OCI-LY3 (cell line): ENCODE measurements around the gene CNPY1.

Source experiments
- H2AFZ ChIP-seq: fragments of 200-600, 300-600 bp; shearing (Covaris generic); 2 replicates; pipeline ENCODE4 v1.6.0; 2014; ENCODE audit warnings: antibody characterized with exemption, low read depth, low read length
- H3K27ac ChIP-seq: fragments of 200-600, 300-600 bp; sonication (generic); 2 replicates; pipeline ENCODE4 v1.5.1; 2014; ENCODE audit warnings: mild to moderate bottlenecking, low read length, moderate library complexity, mixed read lengths
- H3K27me3 ChIP-seq: fragments of 200-600, 300-600 bp; sonication (generic); 2 replicates; pipeline ENCODE4 v1.6.1; 2014; ENCODE audit warnings: low read depth, low read length, mixed read lengths
- H3K36me3 ChIP-seq: fragments of 200-600, 300-600 bp; sonication (generic); replicated peaks from 2 replicates; pipeline ENCODE3; 2014; ENCODE audit warnings: low read depth, low read length, mixed read lengths
- H3K4me1 ChIP-seq: fragments of 300-600, 200-600 bp; sonication (generic); 2 replicates; pipeline ENCODE4 v1.6.1; 2014; ENCODE audit warnings: low read length, mixed read lengths
- H3K4me2 ChIP-seq: fragments of 200-600, 300-600 bp; sonication (generic); 2 replicates; pipeline ENCODE4 v1.6.1; 2014; ENCODE audit warnings: low read length, mixed read lengths
- H3K4me3 ChIP-seq: fragments of 300-600, 200-600 bp; sonication (generic); 2 replicates; pipeline ENCODE4 v1.5.1; 2014; ENCODE audit warnings: antibody characterized with exemption, mild to moderate bottlenecking, low read length, moderate library complexity
- H3K79me2 ChIP-seq: fragments of 300-600, 200-600 bp; shearing (Covaris generic); 2 replicates; pipeline ENCODE4 v1.6.1; 2014; ENCODE audit warnings: mild to moderate bottlenecking, low read length, mixed read lengths
- H3K9ac ChIP-seq: fragments of 300-600, 200-600 bp; shearing (Covaris generic); 2 replicates; pipeline ENCODE4 v1.6.0; 2014; ENCODE audit warnings: mild to moderate bottlenecking, low read length, moderate library complexity
- H3K9me3 ChIP-seq: fragments of 200-600, 300-600 bp; shearing (Covaris generic); 2 replicates; pipeline ENCODE4 v1.6.1; 2014; ENCODE audit warnings: low read length, mixed read lengths; ENCODE audit not compliant: insufficient read depth
- H4K20me1 ChIP-seq: fragments of 200-600, 300-600 bp; sonication (generic); 2 replicates; pipeline ENCODE4 v1.6.1; 2016; ENCODE audit warnings: low read length, mixed read lengths; ENCODE audit not compliant: insufficient read depth
- EZH2phosphoT487 ChIP-seq: fragments of 200-600 bp; shearing (Covaris generic); IDR thresholded peaks from 2 replicates; pipeline ENCODE4 v1.6.1; 2018; ENCODE audit warnings: antibody characterized with exemption, mixed run types, low read depth
- TF ChIP-seq, protein P1 (sequence below): fragments of 200-600, 300-600 bp; sonication (generic); IDR thresholded peaks from 2 replicates; pipeline ENCODE4 v1.5.1; 2014; ENCODE audit warnings: antibody characterized with exemption, low read length, low read depth

The CNPY1 gene

DNA sequence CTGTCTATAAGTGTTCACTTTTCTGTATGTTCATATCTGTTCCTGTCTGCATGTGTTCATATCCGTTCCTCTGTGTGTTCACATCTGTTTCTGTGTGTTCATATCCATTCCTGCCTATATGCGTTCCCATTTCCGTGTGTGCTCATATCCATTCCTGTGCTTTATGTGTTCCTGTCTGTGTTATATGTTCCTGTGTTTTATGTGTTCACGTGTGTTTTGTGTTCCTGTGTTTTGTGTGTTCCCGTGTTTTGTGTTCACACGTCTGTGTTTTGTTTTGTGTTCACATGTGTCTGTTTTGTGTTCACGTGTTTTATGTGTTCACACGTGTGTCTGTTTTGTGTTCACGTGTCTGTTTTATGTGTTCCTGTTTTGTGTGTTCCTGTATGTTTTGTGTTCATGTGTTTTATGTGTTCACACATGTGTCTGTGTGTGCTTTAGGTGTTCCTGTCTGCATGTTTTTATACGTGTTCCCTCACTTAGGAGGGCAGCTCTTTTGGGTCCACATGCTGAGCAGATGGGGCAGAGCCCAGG lies 42.2 kb upstream of the CNPY1 start:
- Histone ChIP-seq H3K4me2 (no peak overlapping the region), H3K9ac (no peak overlapping the region), H3K27me3 (peaks cover 8% of the 10 kb centered on the region; the same call in 1 of the 2 replicates), H3K9me3 (no peaks in the 10 kb centered on the region), H3K4me3 (no peak overlapping the region), H3K4me1 (peaks cover 22% of the 10 kb centered on the region), H3K36me3 (no peaks in the 10 kb centered on the region), H3K27ac (no peak overlapping the region), H3K79me2 (no peaks in the 10 kb centered on the region), H4K20me1 (no peaks in the 10 kb centered on the region), H2AFZ (no peak overlapping the region)
- no peak for TF ChIP-seq EZH2phosphoT487
- TF ChIP-seq, protein P1, sequence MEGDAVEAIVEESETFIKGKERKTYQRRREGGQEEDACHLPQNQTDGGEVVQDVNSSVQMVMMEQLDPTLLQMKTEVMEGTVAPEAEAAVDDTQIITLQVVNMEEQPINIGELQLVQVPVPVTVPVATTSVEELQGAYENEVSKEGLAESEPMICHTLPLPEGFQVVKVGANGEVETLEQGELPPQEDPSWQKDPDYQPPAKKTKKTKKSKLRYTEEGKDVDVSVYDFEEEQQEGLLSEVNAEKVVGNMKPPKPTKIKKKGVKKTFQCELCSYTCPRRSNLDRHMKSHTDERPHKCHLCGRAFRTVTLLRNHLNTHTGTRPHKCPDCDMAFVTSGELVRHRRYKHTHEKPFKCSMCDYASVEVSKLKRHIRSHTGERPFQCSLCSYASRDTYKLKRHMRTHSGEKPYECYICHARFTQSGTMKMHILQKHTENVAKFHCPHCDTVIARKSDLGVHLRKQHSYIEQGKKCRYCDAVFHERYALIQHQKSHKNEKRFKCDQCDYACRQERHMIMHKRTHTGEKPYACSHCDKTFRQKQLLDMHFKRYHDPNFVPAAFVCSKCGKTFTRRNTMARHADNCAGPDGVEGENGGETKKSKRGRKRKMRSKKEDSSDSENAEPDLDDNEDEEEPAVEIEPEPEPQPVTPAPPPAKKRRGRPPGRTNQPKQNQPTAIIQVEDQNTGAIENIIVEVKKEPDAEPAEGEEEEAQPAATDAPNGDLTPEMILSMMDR = no peak

DNA sequence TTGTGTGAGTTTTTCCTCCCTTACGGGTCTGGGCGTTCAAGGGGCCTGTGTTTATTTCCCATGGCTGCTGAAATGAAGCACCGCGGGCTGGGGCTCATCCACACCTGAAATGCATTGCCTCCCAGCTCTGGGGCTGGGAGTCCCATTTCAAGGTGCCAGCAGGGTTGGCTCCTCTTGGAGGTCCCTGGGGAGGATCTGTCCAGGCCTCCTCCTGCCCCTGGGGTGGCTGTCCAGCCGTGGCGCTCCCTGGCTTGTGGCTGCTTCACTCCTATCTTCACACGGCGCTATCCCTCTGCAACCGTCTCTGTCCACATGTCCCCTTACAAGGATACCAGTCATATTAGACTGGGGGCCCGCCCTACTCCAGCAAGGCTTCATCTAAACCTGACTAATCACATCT lies 41.1 kb upstream of the CNPY1 start:
- Histone ChIP-seq H3K9me3 (no peaks in the 10 kb centered on the region), H3K4me2 (no peak overlapping the region), H3K36me3 (no peaks in the 10 kb centered on the region), H3K9ac (no peak overlapping the region), H2AFZ (no peak overlapping the region), H3K4me3 (no peak overlapping the region), H3K4me1 (peaks cover 19% of the 10 kb centered on the region), H4K20me1 (no peaks in the 10 kb centered on the region), H3K79me2 (no peaks in the 10 kb centered on the region), H3K27me3 (peaks cover 4% of the 10 kb centered on the region; the same call in 1 of the 2 replicates), H3K27ac (no peak overlapping the region)
- TF ChIP-seq, protein P1 = no peak
- no peak for TF ChIP-seq EZH2phosphoT487

DNA sequence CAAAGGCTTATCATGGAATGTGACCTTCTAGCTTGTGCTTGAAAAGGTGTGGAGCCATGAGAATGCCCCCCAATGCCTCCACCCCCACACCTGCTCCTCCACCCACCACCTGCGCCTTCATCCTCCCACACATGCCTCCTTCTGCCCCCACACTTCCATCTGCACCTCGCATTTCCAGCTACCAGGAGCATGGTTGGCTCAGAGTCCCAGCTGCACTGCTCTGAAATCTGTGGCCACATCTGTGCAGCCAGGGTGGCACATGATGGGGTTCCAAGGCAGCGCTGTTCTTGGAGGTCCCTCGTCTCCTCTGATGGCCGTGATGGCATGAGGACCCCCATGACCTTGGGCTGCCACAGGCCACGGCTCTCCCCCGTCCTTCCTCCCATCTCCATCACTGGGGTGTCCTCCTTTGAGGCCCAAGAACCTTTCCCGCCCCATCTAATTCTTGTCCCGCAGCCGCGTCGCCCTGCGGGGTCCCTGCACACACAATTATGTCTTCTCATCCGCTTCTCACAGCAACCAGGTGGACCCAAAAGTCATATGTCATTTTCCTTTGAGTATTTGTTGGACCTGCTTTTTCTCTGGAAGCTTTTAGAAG lies 40.6 kb upstream of the CNPY1 start:
- Histone ChIP-seq H3K4me3 (no peak overlapping the region), H3K79me2 (no peaks in the 10 kb centered on the region), H3K4me2 (no peak overlapping the region), H3K27me3 (peaks cover 3% of the 10 kb centered on the region), H3K9ac (no peak overlapping the region), H2AFZ (no peak overlapping the region), H3K27ac (no peak overlapping the region), H3K9me3 (no peaks in the 10 kb centered on the region), H3K36me3 (no peaks in the 10 kb centered on the region), H4K20me1 (no peaks in the 10 kb centered on the region), H3K4me1 (peaks cover 13% of the 10 kb centered on the region)
- TF ChIP-seq EZH2phosphoT487 = no peak
- TF ChIP-seq, protein P1 = no peak

DNA sequence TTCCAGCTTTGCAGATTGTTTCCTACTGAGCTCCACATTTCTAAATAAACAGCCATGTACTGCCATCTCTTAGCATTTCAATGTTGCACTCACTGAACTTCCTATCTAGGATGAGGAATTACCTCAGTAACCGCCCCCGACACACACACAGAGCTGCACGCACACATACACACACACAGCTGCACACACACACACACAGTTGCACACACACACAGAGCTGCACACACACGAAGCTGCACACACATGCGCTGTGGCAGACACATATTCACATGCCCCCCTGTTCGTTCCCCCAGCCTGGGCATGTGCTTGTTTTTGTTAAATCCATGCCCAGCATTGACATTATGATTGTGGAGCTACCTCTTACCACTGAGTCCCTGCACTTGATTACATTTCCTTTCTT lies 39.6 kb upstream of the CNPY1 start:
- Histone ChIP-seq H3K4me2 (no peak overlapping the region), H3K9ac (no peak overlapping the region), H3K4me1 (peaks cover 3% of the 10 kb centered on the region), H3K4me3 (no peak overlapping the region), H4K20me1 (no peaks in the 10 kb centered on the region), H3K36me3 (no peaks in the 10 kb centered on the region), H3K9me3 (no peaks in the 10 kb centered on the region), H3K27me3 (peaks cover 7% of the 10 kb centered on the region), H3K27ac (no peak overlapping the region), H3K79me2 (no peaks in the 10 kb centered on the region), H2AFZ (no peak overlapping the region)
- no peak for TF ChIP-seq EZH2phosphoT487
- TF ChIP-seq, protein P1 = no peak
